Measurements from ENCODE around the gene HK3. TPM values are rescaled to one million over a fixed set of nuclear protein-coding genes. Genes with fewer than 3 reads are reported as not detected.

HK3 gene
- total RNA-seq, 2 experiments from 2014 or later, result 0.22 to 0.62 TPM

DNA sequence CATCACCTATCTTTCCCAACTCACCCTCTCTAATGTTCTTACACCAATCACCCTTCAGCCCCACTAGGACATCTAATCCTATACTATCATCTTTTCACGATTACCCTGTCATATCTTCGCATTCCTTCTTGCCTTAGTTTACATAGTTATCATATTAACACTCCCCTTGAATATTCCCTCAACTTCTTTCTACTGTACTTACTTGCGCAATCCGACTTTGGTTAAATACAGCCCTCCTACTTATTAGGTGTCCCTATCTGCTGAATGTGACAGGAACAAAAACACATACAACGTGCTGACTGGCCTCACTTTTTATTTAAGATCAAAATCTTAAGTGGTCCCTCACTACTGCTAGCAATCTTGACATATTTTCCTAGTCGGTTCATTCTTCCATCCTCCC is 19.5 kb upstream of the HK3 start:
- POLR2A ChIA-PET, result no interaction called here
- Mint-ChIP-seq H3K36me3 (peaks cover 6% of the 10 kb centered on the region), H3K27me3 (no peaks in the 10 kb centered on the region), H3K4me3 (no peak overlapping the region), H3K9me3 (no peaks in the 10 kb centered on the region), H3K4me1 (ENCODE audit: low read depth) (peaks cover 8% of the 10 kb centered on the region), H3K27ac (no peak overlapping the region)
- DNase-seq, result no peak
- intact Hi-C loops (cut with micrococcal nuclease), result no loop called here
- CTCF ChIA-PET, result no interaction called here

DNA sequence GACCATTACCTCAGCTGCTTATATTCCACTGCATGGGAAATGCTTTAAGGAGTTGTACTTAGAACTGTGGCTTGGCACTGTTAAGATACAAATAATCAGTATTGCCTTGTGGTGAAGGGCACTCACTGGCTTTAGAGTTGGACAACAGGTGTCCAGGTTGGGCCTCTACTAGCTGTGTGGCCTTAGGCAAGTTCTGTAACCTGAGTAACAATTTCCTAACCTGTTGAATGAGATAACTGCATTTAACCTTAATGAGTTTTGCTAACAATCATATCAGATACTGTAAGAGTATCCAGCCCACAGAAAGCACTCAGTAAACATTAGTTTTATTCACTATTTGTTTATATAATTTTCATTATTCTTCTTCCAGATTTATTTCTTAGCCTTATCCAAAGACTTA is 17.2 kb upstream of the HK3 start:
- peaks cover 11% of the 10 kb centered on the region for H3K36me3 Mint-ChIP-seq
- no peak overlapping the region for H3K27ac Mint-ChIP-seq
- CTCF ChIA-PET, result interaction anchor here (0.6 to 2.7 kb wide), 2 partner anchors 256 to 343 kb away, joined by 3 to 9 read pairs; no protein-coding TSS in a partner anchor
- peaks cover 12% of the 10 kb centered on the region for H3K4me1 Mint-ChIP-seq (ENCODE audit: low read depth)
- no peaks in the 10 kb centered on the region for H3K27me3 Mint-ChIP-seq
- intact Hi-C loops (cut with micrococcal nuclease), result no loop called here
- H3K9me3 Mint-ChIP-seq, result no peaks in the 10 kb centered on the region
- POLR2A ChIA-PET, result interaction anchor here (1.3 kb wide), 1 partner anchor 16 kb away, joined by 3 read pairs; no protein-coding TSS in a partner anchor
- H3K4me3 Mint-ChIP-seq, result no peak overlapping the region
- DNase-seq, result no peak

DNA sequence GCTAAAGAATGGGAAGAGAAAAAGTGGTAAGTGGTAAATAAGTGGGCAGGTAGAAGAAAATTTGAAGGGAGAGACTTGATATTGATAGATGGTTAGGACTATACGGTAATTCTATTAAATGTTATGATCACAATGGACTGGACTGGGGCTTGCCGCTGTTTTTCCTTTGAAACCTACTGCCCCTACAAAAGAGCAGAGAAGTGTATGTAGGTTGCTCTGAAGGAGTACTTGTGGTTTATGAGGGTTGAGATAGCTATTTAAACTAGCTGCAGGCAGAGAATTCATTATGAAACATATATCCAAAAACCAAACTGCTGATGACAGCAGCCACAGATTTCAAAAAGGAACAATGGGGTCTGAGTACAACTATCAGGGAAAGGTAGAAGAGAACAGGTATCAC is 16.8 kb upstream of the HK3 start:
- DNase-seq, result no peak
- Mint-ChIP-seq H3K4me1 (ENCODE audit: low read depth) (peaks cover 13% of the 10 kb centered on the region), H3K27ac (no peak overlapping the region), H3K27me3 (no peaks in the 10 kb centered on the region), H3K4me3 (no peak overlapping the region), H3K9me3 (no peaks in the 10 kb centered on the region), H3K36me3 (peaks cover 11% of the 10 kb centered on the region)
- POLR2A ChIA-PET, result interaction anchor here (1.3 kb wide), 1 partner anchor 16 kb away, joined by 3 read pairs; no protein-coding TSS in a partner anchor
- intact Hi-C loops (cut with micrococcal nuclease), result no loop called here
- CTCF ChIA-PET, result interaction anchor here (2.7 kb wide), 1 partner anchor 255 kb away, joined by 9 read pairs; no protein-coding TSS in a partner anchor

DNA sequence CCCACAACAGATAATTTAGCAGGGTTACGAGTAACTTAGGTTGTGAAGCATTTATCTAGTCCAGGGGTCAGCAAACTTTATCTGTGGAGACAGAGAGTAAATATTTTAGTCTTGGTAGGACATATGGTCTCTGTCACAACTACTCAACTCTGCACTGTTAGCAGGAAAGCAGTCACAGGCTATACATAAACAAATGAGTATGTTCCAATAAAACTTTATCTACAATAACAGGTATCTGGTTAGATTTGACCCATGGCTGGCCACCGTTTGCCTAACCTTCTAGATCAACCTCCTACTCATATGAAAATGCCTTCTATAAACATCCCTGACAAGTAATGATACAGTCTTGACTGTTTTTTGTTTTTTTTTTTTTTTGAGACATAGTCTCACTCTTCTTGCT is 13.0 kb upstream of the HK3 start:
- no peak overlapping the region for H3K4me3 Mint-ChIP-seq
- H3K36me3 Mint-ChIP-seq, result peaks cover 26% of the 10 kb centered on the region
- no peak for DNase-seq
- peaks cover 24% of the 10 kb centered on the region for H3K4me1 Mint-ChIP-seq (ENCODE audit: low read depth)
- no peak overlapping the region for H3K27ac Mint-ChIP-seq
- H3K9me3 Mint-ChIP-seq, result no peaks in the 10 kb centered on the region
- intact Hi-C loops (cut with micrococcal nuclease), result no loop called here
- POLR2A ChIA-PET, result no interaction called here
- no peaks in the 10 kb centered on the region for H3K27me3 Mint-ChIP-seq
- CTCF ChIA-PET, result interaction anchor here (3.7 kb wide), 1 partner anchor 252 kb away, joined by 20 read pairs; no protein-coding TSS in a partner anchor

DNA sequence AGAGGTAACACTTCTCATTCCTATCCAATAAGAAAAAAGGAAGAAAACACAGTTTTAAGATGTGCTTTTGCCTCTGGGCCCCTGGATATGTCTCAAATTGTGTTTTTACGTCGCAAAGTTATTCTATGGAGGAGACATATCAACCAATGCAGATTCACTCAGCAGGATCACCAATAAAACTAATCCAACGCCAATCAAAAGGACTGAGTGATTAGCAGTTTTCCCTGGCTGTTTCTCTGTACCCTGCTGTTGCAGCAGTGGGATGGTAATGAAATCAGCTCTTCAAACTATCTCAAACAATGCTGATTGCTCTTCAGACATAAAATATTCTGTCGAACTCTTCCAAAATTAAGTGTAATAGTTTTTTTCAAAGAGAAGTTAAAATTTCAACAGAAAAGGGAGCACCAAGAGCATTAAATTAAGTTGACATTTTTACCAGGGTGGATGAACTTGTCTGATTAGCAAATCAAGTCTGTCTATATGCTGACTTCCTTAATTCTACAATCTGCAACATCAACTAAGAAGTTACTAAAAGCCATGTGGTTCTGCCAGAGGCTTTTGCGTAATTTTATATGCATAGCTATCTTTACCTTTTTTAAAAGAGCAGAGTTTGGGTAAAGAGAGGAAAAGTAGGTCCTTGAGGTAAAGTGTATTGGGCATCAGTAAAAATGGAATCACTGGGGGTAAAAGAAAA is 9.7 kb upstream of the HK3 start:
- H3K27ac Mint-ChIP-seq, result no peak overlapping the region
- ChIA-PET CTCF (interaction anchor here (1.3 to 3.7 kb wide), 2 partner anchors 248 kb away, joined by 3 to 20 read pairs; no protein-coding TSS in a partner anchor), POLR2A (no interaction called here)
- H3K36me3 Mint-ChIP-seq, result peaks cover 46% of the 10 kb centered on the region
- H3K4me3 Mint-ChIP-seq, result no peak overlapping the region
- intact Hi-C loops (cut with micrococcal nuclease), result no loop called here
- H3K27me3 Mint-ChIP-seq, result no peaks in the 10 kb centered on the region
- DNase-seq, result no peak
- H3K4me1 Mint-ChIP-seq (ENCODE audit: low read depth), result peaks cover 17% of the 10 kb centered on the region
- no peaks in the 10 kb centered on the region for H3K9me3 Mint-ChIP-seq

DNA sequence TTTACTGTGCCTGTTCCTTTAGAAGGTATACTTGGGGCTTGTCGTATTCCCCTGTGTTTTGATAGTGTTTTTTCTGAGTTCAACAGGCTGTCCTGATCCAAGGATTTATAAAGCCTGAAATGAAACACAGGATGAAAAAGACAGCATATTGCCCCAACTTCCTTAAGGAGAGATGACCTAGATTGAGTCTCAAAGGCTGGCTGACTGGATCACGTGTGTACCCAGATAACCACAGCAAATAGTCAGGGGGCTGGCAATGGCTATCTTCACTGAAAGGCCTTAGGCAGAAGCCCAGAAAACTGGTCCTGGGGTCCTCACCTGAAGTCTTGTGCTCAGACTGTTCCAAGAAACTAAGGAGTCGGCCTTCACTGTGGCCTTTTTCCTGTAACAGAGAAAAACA is 7.7 kb upstream of the HK3 start:
- H3K4me3 Mint-ChIP-seq, result no peak overlapping the region
- CTCF ChIA-PET, result no interaction called here
- peaks cover 26% of the 10 kb centered on the region for H3K4me1 Mint-ChIP-seq (ENCODE audit: low read depth)
- POLR2A ChIA-PET, result interaction anchor here (0.6 kb wide), 1 partner anchor 9 kb away, joined by 3 read pairs; no protein-coding TSS in a partner anchor
- intact Hi-C loops (cut with micrococcal nuclease), result no loop called here
- H3K27me3 Mint-ChIP-seq, result no peaks in the 10 kb centered on the region
- peaks cover 46% of the 10 kb centered on the region for H3K36me3 Mint-ChIP-seq
- no peaks in the 10 kb centered on the region for H3K9me3 Mint-ChIP-seq
- no peak overlapping the region for H3K27ac Mint-ChIP-seq
- no peak for DNase-seq

DNA sequence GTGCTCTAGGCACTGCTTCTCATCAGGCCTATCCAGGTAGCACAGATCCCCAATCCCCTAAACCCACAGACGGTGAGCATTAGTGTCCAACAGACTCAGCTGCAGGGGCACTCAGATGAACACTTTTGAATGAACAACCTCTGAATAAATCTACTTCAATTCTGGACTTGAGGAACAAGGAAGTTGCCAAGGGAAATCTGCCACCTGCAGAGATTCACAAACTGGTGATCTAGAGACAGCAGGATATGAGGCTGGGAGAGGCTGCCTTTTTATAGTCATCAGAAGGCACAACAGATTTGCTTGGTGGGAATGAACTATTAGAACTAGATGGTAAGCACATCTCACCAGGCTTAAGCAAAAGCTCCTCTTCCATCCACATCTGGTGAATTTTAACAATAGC is 7.0 kb upstream of the HK3 start:
- H3K4me1 Mint-ChIP-seq (ENCODE audit: low read depth), result peaks cover 27% of the 10 kb centered on the region
- CTCF ChIA-PET, result no interaction called here
- POLR2A ChIA-PET, result no interaction called here
- H3K9me3 Mint-ChIP-seq, result no peaks in the 10 kb centered on the region
- peaks cover 45% of the 10 kb centered on the region for H3K36me3 Mint-ChIP-seq
- H3K4me3 Mint-ChIP-seq, result no peak overlapping the region
- H3K27me3 Mint-ChIP-seq, result no peaks in the 10 kb centered on the region
- intact Hi-C loops (cut with micrococcal nuclease), result no loop called here
- no peak overlapping the region for H3K27ac Mint-ChIP-seq
- DNase-seq, result no peak

DNA sequence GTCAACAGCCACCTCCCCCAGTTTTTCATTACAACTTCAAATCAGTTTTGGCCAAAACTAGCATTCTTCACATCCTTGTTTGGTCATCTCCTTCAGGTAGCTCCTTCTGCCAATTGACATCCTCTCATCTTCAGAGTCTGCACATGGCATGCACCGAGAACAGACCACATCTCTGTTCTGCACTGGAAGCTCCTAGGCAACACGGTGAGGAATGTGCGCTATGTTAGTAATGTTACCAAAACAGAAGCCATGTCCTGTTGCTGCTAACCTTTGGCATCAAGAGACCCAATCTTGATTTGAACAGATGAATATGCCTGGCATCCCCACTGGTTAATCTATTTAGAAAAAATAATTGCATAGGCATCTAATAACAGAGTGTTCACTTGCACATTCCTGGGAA is 5.1 kb upstream of the HK3 start:
- no peaks in the 10 kb centered on the region for H3K9me3 Mint-ChIP-seq
- CTCF ChIA-PET, result no interaction called here
- H3K27ac Mint-ChIP-seq, result no peak overlapping the region
- intact Hi-C loops (cut with micrococcal nuclease), result loop anchor here (5.0 kb wide), 1 partner anchor 93 kb away; no protein-coding TSS in a partner anchor
- H3K36me3 Mint-ChIP-seq, result peaks cover 42% of the 10 kb centered on the region
- no peaks in the 10 kb centered on the region for H3K27me3 Mint-ChIP-seq
- H3K4me3 Mint-ChIP-seq, result no peak overlapping the region
- no peak for DNase-seq
- H3K4me1 Mint-ChIP-seq (ENCODE audit: low read depth), result peaks cover 29% of the 10 kb centered on the region
- POLR2A ChIA-PET, result no interaction called here

DNA sequence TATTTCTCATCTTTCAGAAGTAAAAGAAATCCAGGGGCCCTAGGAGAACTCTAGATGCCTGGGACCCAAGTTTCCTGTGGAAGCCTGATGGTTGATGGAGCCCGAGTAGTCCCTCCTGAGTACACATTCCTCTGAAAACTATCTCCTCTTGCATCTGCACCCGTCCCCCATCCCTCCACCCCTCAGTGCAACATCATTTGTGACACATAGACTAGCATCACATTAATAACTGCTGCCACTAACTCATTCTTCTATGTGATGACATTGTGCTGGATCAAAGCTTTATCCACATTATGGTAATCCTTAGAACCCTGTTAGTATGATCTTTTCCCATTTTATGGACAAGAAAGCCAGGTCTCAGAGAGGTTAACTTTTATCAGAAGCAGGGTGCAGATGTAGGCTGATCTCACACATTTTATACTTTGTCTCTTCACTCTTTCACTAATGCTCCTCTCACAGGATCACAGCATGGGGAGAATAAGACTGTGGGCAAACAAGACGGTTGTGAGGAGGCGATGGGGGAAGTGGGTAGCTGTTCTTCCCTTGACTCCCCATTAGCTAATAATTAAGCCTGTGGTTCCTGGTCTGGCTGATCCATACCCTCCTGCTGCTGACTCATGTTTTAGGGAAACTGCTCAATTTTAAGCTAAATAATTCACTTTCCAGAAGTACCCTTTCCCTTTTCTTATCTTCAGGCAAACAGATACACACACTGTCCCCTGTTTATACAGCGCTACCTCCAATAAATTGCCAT is 3.9 kb upstream of the HK3 start:
- no peaks in the 10 kb centered on the region for H3K27me3 Mint-ChIP-seq
- H3K4me1 Mint-ChIP-seq (ENCODE audit: low read depth), result peaks cover 33% of the 10 kb centered on the region
- H3K27ac Mint-ChIP-seq, result no peak overlapping the region
- no peaks in the 10 kb centered on the region for H3K9me3 Mint-ChIP-seq
- CTCF ChIA-PET, result interaction anchor here (0.9 to 1.5 kb wide), 4 partner anchors 14 to 245 kb away, joined by 3 to 4 read pairs (median 3); no protein-coding TSS in a partner anchor
- POLR2A ChIA-PET, result no interaction called here
- DNase-seq, result no peak
- H3K36me3 Mint-ChIP-seq, result peaks cover 36% of the 10 kb centered on the region
- intact Hi-C loops (cut with micrococcal nuclease), result loop anchor here (5.0 kb wide), 1 partner anchor 94 kb away; no protein-coding TSS in a partner anchor
- no peak overlapping the region for H3K4me3 Mint-ChIP-seq

DNA sequence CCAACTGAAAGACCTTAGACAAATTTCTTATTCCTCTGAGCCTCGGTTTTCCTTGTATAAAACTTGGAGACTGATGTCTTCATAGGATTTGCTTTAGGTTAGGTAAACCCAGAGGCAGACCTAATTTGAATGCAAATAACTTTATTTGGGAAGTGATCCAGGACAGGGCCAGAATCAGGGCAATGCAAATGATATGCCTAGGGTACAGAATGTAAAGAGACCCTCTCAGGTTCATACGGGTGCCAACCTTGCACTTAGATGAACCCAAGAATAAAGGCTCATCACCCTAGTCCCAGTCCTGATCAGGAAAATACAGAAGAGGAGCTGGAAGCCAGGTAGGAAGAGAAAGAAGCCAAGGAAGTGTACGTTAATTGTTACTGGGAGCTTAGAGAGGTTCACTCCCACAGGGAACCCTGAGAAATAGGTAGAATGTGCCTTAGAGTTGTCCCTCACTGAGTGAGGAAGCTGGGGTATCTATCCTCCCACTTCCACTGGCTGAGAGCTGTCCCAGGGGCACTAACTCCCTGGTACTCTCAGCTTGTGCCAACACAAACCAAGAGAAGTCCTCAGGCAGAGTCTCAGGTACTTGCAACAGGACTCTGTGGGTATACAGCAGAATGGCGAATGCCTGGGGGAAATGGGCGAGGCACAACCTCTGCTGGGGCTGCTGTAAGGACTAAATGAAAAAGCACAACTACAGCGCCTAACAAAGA is 3.1 kb upstream of the HK3 start:
- Mint-ChIP-seq H3K36me3 (peaks cover 31% of the 10 kb centered on the region), H3K27me3 (no peaks in the 10 kb centered on the region), H3K27ac (peak overlapping the region; percentile 54), H3K9me3 (no peaks in the 10 kb centered on the region), H3K4me3 (no peak overlapping the region), H3K4me1 (ENCODE audit: low read depth) (peaks cover 34% of the 10 kb centered on the region)
- POLR2A ChIA-PET, result no interaction called here
- intact Hi-C loops (cut with micrococcal nuclease), result loop anchor here (5.0 kb wide), 1 partner anchor 95 kb away; no protein-coding TSS in a partner anchor
- CTCF ChIA-PET, result interaction anchor here (1.1 to 4.7 kb wide), 4 partner anchors 15 to 244 kb away, joined by 3 to 19 read pairs (median 4); no protein-coding TSS in a partner anchor
- no peak for DNase-seq

DNA sequence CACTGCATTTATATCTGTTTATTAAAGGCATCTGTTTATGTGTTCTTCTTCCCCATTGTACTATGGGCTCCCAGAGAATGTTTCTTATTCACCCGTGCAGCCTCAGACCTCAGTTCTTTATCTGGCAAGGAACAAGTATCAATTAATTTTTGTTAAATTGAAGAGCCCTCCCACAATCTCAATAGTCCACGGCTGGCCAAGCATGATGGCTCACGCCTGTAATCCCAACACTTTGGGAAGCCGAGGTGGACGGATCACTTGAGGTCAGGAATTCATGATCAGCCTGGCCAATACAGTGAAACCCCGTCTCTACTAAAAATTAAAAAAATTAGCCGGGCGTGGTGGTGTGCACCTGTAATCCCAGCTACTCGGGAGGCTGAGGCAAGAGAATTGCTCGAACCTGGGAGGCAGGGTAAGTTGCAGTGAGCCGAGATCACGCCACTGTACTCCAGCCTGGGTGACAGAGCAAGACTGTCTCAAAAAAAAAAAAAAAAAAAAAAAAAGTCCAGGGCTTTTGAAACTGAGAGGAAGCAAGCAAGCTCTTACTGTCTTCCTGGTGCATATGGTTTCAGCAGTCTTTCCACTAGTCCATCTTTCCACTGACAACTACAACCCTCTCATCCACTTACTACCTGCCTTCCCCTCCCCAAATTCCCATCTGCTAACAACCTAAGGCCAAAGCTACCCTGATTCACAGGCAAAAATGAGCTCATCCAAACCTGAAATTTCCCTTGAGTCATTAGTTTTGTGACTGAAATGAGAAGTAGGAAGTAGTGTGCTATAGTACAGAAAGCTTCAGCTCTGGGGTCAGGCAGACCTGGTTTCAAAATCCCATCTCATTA is 2.3 kb upstream of the HK3 start:
- Mint-ChIP-seq H3K4me3 (no peak overlapping the region), H3K9me3 (no peaks in the 10 kb centered on the region), H3K4me1 (ENCODE audit: low read depth) (peaks cover 39% of the 10 kb centered on the region), H3K27ac (peak overlapping the region; percentile 54), H3K36me3 (peaks cover 27% of the 10 kb centered on the region), H3K27me3 (no peaks in the 10 kb centered on the region)
- POLR2A ChIA-PET, result no interaction called here
- intact Hi-C loops (cut with micrococcal nuclease), result loop anchor here (5.0 kb wide), 1 partner anchor 96 kb away; no protein-coding TSS in a partner anchor
- DNase-seq, result peak; percentile 29
- CTCF ChIA-PET, result interaction anchor here (0.6 to 4.7 kb wide), 3 partner anchors 16 to 241 kb away, joined by 3 to 19 read pairs (median 3); no protein-coding TSS in a partner anchor

Data from activated CD4-positive, alpha-beta memory T cell treated with anti-CD3 and anti-CD28 coated beads for 36 hours (primary cell).